B cell (primary cell): ENCODE data around the gene RASGRP2.

Experiments used
- EZH2 ChIP-seq: IDR thresholded peaks from 2 replicates; pipeline ENCODE4 v1.6.1; 2012; ENCODE audit warnings: borderline replicate concordance, low read depth, mild to moderate bottlenecking, moderate library complexity, low read length; ENCODE audit not compliant: insufficient read depth, poor library complexity, severe bottlenecking
- TF ChIP-seq, protein P1 (sequence below): fragments of 200-600 bp; IDR thresholded peaks from one replicate; pipeline ENCODE4 v1.8.0; 2022; ENCODE audit warnings: antibody characterized with exemption, mild to moderate bottlenecking

DNA sequence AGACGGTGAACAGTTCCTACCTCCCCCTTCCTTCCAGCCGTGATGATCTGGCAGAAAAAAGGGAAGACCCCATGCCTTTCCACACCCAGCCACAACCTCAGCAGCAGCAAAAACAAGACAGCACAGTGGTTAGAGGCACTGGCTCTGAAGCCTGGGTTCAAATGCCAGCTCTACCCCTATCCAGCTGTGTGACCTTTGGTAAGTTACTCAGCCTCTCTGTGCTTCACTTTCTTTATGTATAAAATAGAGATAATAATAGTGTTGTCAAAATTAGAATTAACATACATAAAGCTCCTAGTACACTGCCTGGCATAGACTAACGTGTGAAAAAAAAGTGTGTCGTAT, 25.2 kb downstream of the RASGRP2 start:
- TF ChIP-seq, protein P1, sequence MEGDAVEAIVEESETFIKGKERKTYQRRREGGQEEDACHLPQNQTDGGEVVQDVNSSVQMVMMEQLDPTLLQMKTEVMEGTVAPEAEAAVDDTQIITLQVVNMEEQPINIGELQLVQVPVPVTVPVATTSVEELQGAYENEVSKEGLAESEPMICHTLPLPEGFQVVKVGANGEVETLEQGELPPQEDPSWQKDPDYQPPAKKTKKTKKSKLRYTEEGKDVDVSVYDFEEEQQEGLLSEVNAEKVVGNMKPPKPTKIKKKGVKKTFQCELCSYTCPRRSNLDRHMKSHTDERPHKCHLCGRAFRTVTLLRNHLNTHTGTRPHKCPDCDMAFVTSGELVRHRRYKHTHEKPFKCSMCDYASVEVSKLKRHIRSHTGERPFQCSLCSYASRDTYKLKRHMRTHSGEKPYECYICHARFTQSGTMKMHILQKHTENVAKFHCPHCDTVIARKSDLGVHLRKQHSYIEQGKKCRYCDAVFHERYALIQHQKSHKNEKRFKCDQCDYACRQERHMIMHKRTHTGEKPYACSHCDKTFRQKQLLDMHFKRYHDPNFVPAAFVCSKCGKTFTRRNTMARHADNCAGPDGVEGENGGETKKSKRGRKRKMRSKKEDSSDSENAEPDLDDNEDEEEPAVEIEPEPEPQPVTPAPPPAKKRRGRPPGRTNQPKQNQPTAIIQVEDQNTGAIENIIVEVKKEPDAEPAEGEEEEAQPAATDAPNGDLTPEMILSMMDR = no peak
- TF ChIP-seq EZH2 = no peak
